Measurements from ENCODE around the gene AGBL3.
"Not testable (repeated sequence)": the region's sequence is repeated elsewhere in the genome, so short reads cannot be mapped to it uniquely, and the experiment has no call there.

AGBL3 gene

GRCh38 chr7:135035252-135035651, 48.9 kb downstream of the AGBL3 start:
- Histone ChIP-seq H3K27ac (no peak overlapping the region), H3K4me3 (no peak overlapping the region)

GRCh38 chr7:135067017-135067416, 80.7 kb downstream of the AGBL3 start:
- not testable (repeated sequence) for H3K27ac ChIP-seq, H3K4me3 ChIP-seq

- Histone ChIP-seq H3K27ac (no peak overlapping the region), H3K4me3 (no peak overlapping the region)
These were observed 87.8 kb downstream of the AGBL3 start for GRCh38 chr7:135074096-135074495.

- Histone ChIP-seq H3K27ac (no peak overlapping the region), H3K4me3 (no peak overlapping the region)
These were observed 88.2 kb downstream of the AGBL3 start for GRCh38 chr7:135074531-135074930.

- Histone ChIP-seq H3K27ac (no peak overlapping the region), H3K4me3 (no peak overlapping the region)
These were observed 89.4 kb downstream of the AGBL3 start for GRCh38 chr7:135075716-135076115.

- H3K4me3 ChIP-seq: no peak overlapping the region
- no peak overlapping the region for H3K27ac ChIP-seq
These were observed 90.6 kb downstream of the AGBL3 start for GRCh38 chr7:135076882-135077281.

GRCh38 chr7:135077642-135078041, 91.3 kb downstream of the AGBL3 start:
- H3K4me3 ChIP-seq: no peak overlapping the region
- no peak overlapping the region for H3K27ac ChIP-seq

GRCh38 chr7:135078051-135078450, 91.7 kb downstream of the AGBL3 start:
- no peak overlapping the region for H3K27ac ChIP-seq
- no peak overlapping the region for H3K4me3 ChIP-seq

- no peak overlapping the region for H3K27ac ChIP-seq
- H3K4me3 ChIP-seq: no peak overlapping the region
These were observed 92.8 kb downstream of the AGBL3 start for GRCh38 chr7:135079068-135079467.

GRCh38 chr7:135083005-135083404, 96.7 kb downstream of the AGBL3 start:
- H3K27ac ChIP-seq: no peak overlapping the region
- no peak overlapping the region for H3K4me3 ChIP-seq

- Histone ChIP-seq H3K27ac (no peak overlapping the region), H3K4me3 (no peak overlapping the region)
These were observed 102.3 kb downstream of the AGBL3 start for GRCh38 chr7:135088566-135088965.

GRCh38 chr7:135091717-135092116, 105.4 kb downstream of the AGBL3 start:
- no peak overlapping the region for H3K27ac ChIP-seq
- H3K4me3 ChIP-seq: no peak overlapping the region

- Histone ChIP-seq H3K27ac (no peak overlapping the region), H3K4me3 (no peak overlapping the region)
These were observed 108.3 kb downstream of the AGBL3 start for GRCh38 chr7:135094472-135095237.

- Histone ChIP-seq H3K27ac (no peak overlapping the region), H3K4me3 (no peak overlapping the region)
These were observed 109.1 kb downstream of the AGBL3 start for GRCh38 chr7:135095450-135095849.

- H3K27ac ChIP-seq: peak overlapping the region in 2 of 21 experiments; percentile 5 to 53
These were observed 112.1 kb downstream of the AGBL3 start for GRCh38 chr7:135098391-135098790.

GRCh38 chr7:135100856-135101255, 114.5 kb downstream of the AGBL3 start:
- Histone ChIP-seq H3K27ac (no peak overlapping the region), H3K4me3 (no peak overlapping the region)

More at GRCh38 chr7:135098391-135098790, 112.1 kb downstream of the AGBL3 start:
- no peak overlapping the region for H3K4me3 ChIP-seq

GRCh38 chr7:135102372-135102771, 116.1 kb downstream of the AGBL3 start:
- H3K4me3 ChIP-seq: no peak overlapping the region

GRCh38 chr7:135109562-135109961, 123.3 kb downstream of the AGBL3 start:
- Histone ChIP-seq H3K4me3 (no peak overlapping the region), H3K27ac (no peak overlapping the region)

More at GRCh38 chr7:135102372-135102771, 116.1 kb downstream of the AGBL3 start:
- H3K27ac ChIP-seq: no peak overlapping the region

GRCh38 chr7:135109976-135110375, 123.7 kb downstream of the AGBL3 start:
- Histone ChIP-seq H3K27ac (no peak overlapping the region), H3K4me3 (no peak overlapping the region)

- no peak overlapping the region for H3K4me3 ChIP-seq
These were observed 125.1 kb downstream of the AGBL3 start for GRCh38 chr7:135111379-135111778.

GRCh38 chr7:135114622-135115021, 128.3 kb downstream of the AGBL3 start:
- H3K27ac ChIP-seq: no peak overlapping the region
- H3K4me3 ChIP-seq: no peak overlapping the region

More at GRCh38 chr7:135111379-135111778, 125.1 kb downstream of the AGBL3 start:
- H3K27ac ChIP-seq: no peak overlapping the region

GRCh38 chr7:135117096-135117495, 130.8 kb downstream of the AGBL3 start:
- Histone ChIP-seq H3K27ac (no peak overlapping the region), H3K4me3 (no peak overlapping the region)
